SK-N-DZ (cell line): ENCODE measurements around the gene DDX1.

Experiments used
- DNase-seq: peaks from one replicate; pipeline ENCODE4 v3.0.0-alpha.2; 2015; ENCODE audit warnings: low spot score

DDX1 gene

DNA sequence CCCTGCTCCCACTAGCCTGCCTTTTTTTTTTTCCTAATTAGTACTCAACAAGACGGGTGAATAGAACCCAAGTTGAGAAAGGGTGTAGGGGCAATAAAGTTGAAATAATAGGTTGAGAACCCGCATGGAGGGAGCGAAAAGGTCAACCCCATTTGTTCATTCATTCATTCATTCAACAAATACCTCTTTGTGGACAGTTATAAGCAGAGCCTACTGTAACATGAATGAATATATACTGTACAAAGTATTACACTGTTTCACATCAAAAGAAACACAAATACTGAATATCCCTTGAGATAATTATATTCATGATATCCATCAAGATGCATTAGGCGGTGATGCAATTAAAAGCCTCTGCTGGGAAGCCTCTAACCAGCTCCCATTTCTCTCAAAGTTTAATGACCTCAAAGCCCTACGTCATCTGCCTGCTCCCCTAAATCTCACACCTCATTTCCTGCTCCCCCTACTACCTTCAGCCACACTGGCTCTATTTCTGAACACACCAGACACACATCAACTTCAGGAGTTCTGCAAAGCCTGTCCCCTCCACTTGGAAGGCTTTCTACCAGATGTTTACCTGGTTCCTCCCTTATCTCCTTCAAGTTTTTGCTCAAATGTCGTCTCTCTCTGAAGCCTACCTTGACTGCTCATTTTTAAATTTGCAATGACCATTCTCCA, 29.2 kb upstream of the DDX1 start:
- DNase-seq: peak; percentile 91

- DNase-seq: peak; percentile 91
These were observed 28.2 kb upstream of the DDX1 start for GRCh38 chr2:15563227-15564100.

- peak; percentile 90 for DNase-seq
These were observed 26.3 kb upstream of the DDX1 start for GRCh38 chr2:15565392-15565791.

- DNase-seq: peak; percentile 90
These were observed 25.5 kb upstream of the DDX1 start for GRCh38 chr2:15565994-15566671.

- DNase-seq: no peak
These were observed 24.8 kb upstream of the DDX1 start for GRCh38 chr2:15566912-15567311.

DNA sequence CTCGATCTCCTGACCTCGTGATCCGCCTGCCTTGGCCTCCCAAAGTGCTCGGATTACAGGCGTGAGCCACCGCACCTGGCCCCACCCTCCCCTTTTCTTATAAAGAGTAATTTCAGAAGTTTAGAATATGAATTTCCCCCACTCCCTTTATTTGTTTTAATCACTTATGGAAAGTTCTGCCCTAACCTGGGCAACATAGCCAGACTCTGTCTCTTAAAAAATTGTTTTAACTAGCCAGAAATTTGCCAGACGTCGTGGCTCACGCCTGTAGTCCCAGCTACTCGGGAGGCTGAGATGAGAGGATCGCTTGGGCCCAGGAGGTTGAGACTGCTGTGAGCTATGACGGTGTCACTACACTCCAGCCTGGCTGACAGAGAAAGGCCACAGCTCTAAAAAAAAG, 22.8 kb upstream of the DDX1 start:
- peak; percentile 91 for DNase-seq

DNA sequence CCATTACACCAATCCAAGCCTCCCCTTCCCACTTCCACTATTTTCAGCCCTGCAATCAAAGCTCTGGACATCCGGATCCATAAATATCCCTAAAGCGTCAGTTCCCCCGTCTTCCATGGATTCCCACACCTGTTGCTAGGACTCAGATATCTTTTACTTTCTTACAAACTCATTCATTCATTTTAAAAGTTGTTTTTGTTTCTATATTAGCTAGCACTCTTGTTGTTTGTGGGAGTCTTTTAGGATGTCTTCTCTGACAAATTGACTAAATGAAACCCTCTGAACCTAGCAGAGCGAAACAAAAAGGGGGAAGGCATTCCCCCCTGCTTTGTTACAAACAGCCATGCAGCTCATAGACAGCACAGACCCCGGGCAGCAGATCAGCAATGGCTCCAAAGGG, 21.6 kb upstream of the DDX1 start:
- DNase-seq: peak; percentile 91

GRCh38 chr2:15571729-15572128, 19.9 kb upstream of the DDX1 start:
- DNase-seq: peak; percentile 89

DNA sequence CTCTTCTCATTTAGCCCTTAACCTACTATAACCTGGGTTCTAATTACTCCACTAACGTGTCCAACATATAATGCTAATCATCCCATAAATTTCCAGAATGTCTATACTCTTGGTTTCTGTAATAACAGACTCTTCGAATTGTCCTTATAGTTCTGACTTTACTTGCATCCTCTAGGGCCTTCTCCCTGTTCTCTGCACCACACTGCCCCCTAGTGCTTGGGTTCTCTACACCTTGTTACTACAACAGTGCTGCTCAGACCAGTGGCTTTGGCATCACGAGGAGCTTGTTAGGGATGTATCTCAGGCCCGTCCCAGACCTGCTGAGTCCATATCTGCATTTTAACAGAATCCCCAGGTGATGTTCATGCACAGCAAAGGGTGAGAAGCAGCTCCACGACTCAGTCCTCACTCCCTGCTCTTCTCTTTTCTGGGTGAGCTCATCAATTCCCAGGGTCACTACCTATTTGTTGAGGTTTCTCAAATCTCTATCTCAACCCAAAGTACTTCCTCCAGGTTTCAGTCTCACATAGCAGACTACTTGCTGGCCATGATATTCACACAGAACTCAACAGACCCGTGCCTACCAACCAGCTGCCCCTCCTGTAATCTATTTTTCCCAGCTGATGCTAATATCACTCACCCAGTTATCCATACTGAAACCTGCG, 14.5 kb upstream of the DDX1 start:
- DNase-seq: no peak

GRCh38 chr2:15579641-15580040, 12.0 kb upstream of the DDX1 start:
- no peak for DNase-seq

DNA sequence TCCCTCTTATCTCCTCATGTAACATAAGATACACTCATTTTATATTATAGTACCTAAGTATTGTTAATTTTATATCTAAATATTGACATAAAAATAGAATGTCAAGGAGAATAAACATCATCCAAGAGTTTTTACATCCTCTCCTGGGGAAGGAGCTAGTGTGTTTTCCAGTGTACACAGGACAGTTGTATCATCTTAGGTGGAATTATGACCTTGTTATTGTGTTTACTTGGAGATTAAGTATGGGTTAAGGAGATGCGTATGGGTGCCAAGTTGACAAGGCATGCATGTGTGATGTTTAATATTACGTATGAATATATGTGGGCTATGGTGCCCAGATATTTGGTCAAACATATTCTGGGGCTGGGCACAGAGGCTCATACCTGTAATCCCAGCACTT, 11.2 kb upstream of the DDX1 start:
- no peak for DNase-seq

DNA sequence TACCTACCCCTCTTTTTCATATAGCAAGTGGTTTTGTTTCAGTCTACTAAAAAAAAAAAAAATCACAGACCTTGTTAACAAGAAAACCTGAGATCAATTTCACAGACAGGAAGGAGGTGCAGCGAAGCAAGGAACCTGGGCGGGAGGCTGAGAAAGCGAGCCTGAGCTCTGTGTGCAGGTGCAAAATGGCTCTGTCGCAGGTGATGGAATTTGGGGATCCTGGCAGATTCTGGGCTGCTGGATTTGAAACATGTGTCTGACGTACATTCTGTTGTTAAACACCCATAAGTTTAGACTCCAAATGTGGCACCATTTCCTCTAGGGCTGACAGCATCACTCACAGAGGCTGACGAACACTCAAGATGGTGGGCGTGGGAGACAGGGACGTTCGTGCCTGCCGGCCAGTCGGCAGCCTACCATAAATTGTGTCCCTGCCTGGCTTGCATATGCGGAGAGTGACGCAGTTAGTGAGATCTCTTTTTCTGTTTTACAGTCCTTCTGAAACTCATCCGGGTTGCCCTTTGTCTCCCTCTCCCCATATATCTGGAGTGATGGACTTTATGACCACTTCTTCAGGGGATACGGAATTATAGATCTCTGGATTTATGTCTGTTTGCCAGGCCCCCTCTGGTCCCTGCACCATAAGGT, 8.8 kb upstream of the DDX1 start:
- DNase-seq: peak; percentile 88

GRCh38 chr2:15583826-15584225, 7.8 kb upstream of the DDX1 start:
- no peak for DNase-seq

DNA sequence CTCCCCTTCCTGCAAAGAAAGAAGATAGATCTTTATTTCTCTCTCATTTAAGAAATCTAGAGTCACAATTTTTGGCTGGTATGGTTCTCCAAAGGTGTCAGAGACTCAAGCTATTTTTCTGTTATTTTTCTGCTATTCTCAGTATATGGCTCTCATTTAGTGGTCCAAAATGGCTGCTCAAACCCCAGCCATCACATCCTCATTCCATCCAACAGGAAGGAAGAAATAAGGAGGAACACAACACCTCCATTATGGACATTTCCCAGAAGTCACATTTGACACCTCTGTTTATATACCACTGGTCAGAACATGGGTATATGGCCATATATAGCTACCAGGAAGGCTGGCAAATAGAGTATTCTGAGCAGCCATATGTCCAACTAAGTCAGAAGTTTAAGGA, 7.4 kb upstream of the DDX1 start:
- DNase-seq: peak; percentile 89

- DNase-seq: no peak
These were observed 6.8 kb upstream of the DDX1 start for GRCh38 chr2:15584767-15585469.

- no peak for DNase-seq
These were observed 3.2 kb upstream of the DDX1 start for GRCh38 chr2:15588329-15588919.

DNA sequence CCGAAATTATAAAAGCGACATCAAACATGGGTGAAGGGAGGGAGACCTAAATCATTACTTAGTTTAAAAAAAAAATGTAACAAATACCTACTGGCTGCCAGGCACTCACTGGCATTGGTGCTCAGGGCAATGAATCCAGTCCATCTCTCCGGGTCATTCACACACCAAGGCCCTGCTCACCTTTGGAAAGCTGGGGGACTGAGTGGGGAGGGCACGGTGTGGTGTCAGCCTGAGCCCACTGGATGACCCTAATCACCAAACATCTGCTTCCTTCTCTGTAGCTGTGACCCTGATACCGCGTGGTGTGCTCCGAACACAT, 336 bp upstream of the DDX1 start:
- no peak for DNase-seq

DNA sequence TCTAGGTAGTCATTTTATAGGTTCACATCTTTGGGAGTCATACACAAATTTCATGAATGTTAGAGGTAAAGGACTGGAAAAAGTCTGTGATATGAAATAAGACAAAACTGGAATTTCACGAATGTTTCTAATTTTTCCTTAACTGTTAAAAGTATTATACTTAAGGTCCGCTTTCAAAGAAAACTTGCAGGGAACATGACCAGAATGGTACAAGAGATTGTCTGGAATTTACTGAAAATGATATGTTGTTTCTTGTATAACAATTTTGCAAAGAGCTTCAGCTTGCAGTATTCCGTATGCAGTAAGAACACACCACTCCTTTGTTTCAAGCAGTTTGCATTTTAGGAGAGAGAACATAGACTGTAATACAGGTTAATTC, 1.6 kb downstream of the DDX1 start:
- DNase-seq: peak; percentile 93

- DNase-seq: peak; percentile 93
These were observed 2.9 kb downstream of the DDX1 start for GRCh38 chr2:15594291-15595256.
